Heart left ventricle (tissue), 16 donors: Measurements from ENCODE around the gene AKT1. TPM values are rescaled to one million over a fixed set of nuclear protein-coding genes. Genes with fewer than 3 reads are reported as not detected.

Source experiments
- ATAC-seq, 4 donors: fragments of 200-7000 bp; cut with Tn5 transposase; one replicate each; pipeline ENCODE4 v1.9.1; 2020 to 2022; ENCODE audit warnings: moderate library complexity in 4 of 4, mild to moderate bottlenecking in 3 of 4, moderate number of reproducible peaks in 1 of 4
- DNase-seq, 5 donors: peaks; one replicate each; pipeline ENCODE4 v3.0.0-alpha.2; 2020
- H3K27ac ChIP-seq, 12 donors: fragments of 200-600 bp; sonication (generic) in 4 of 12; one replicate each; pipeline versions ENCODE4 v1.5.0 to v1.8.0; 2016 to 2022; ENCODE audit warnings: mild to moderate bottlenecking in 2 of 12
- H3K27me3 ChIP-seq, 9 donors: fragments of 200-600 bp; sonication (generic) in 2 of 9; one replicate each; pipeline versions ENCODE4 v1.5.1 to v1.8.0; 2016 to 2022; ENCODE audit warnings: mild to moderate bottlenecking in 3 of 9
- H3K36me3 ChIP-seq, 9 donors: fragments of 200-600 bp; sonication (generic) in 2 of 9; one replicate each; pipeline versions ENCODE4 v1.5.0 to v1.8.0; 2018 to 2022; ENCODE audit warnings: mild to moderate bottlenecking in 2 of 9
- H3K4me1 ChIP-seq, 12 donors: fragments of 200-600 bp; sonication (generic) in 4 of 12; one replicate each; pipeline versions ENCODE4 v1.5.0 to v1.8.0; 2016 to 2022; ENCODE audit warnings: mild to moderate bottlenecking in 3 of 12
- H3K4me3 ChIP-seq, 12 donors: fragments of 200-600 bp; sonication (generic) in 4 of 12; one replicate each; pipeline versions ENCODE4 v1.5.0 to v1.8.0; 2017 to 2022; ENCODE audit warnings: mild to moderate bottlenecking in 9 of 12, moderate library complexity in 4 of 12
- H3K9me3 ChIP-seq, 12 donors: fragments of 200-600 bp; sonication (generic) in 4 of 12; one replicate each; pipeline versions ENCODE4 v1.5.0 to v1.8.0; 2016 to 2022; ENCODE audit warnings: mild to moderate bottlenecking in 1 of 12
- CTCF ChIP-seq, 12 donors: fragments of 200-600 bp; sonication (generic) in 4 of 12; IDR thresholded peaks; one replicate each; pipeline versions ENCODE4 v1.5.0 to v1.8.0; 2018 to 2022; ENCODE audit warnings: antibody characterized with exemption in 12 of 12, mild to moderate bottlenecking in 5 of 12
- POLR2A ChIP-seq, 2 donors: fragments of 450-650 bp; IDR thresholded peaks; one replicate each; pipeline ENCODE4 v1.6.1; 2017; ENCODE audit warnings: antibody characterized with exemption in 2 of 2, mild to moderate bottlenecking in 2 of 2, moderate library complexity in 2 of 2
- WGBS, 4 donors: extraction: QIAGEN DNeasy Blood & Tissue Kit in 2 of 4; methylation state at CpG; one replicate each; pipeline versions ENCODE4 v1.1.5 to v1.1.7; 2013 to 2018; 5-methylcytosine and 5-hydroxymethylcytosine counted together
- intact Hi-C, 10 donors: fragments of 100-400 bp; cut with DNase I; formaldehyde crosslinking; loops; one replicate each; pipeline versions ENCODE4 v1.11.1 to v1.14.2; 2022
- polyA plus RNA-seq, 2 donors: library from polyadenylated mRNA; stranded (reverse); fragments of 200-250 nt; gene quantifications; one replicate each; pipeline ENCODE4 v1.2.3, GENCODE V29; 2013
- total RNA-seq, 9 donors: library from RNA; depleted of rRNA in 2 of 9; stranded (reverse); fragments of >200 nt in 2 of 9; fragmentation: NEBNext Ultra II Directional in 3 of 9; extraction: Animal tissue kit (Norgen Biotek cat#: 25700) in 3 of 9; gene quantifications; one replicate each; pipeline versions ENCODE4 v1.1.0 to v1.2.4, GENCODE V29; 2016 to 2023
- donor health status: ischemic (EF 13 %, LVEDD 7.1; RV severe dilation, severe dysfunction).
- donor health status: healthy with polysubstance abuse.
- donor health status: DM: no; HTN: yes; CAD: no.
- donor health status: DM: no; HTN: no; CAD: no.
- donor health status: ischemic (EF 25% LVEDD 6.9; RV normal size, moderate dysfunction).
- donor health status: ischemic (EF 25% LVEDD 5.7; RV mildly dilated, moderate dysfunction).
- donor health status: healthy.
- donor health status: DM: yes; HTN: yes; CAD: no.
- donor health status: ischemic (EF 35%, LVEDD 5.7; RV mildly dilated, moderate dysfunction).
- donor health status: nonischemic (EF 11% LVEDD 7.7; RV severe dilation, severe dysfunction).
- donor health status: DM: yes; HTN: yes; CAD: no.
- donor health status: PGD.
- donor health status: ischemic (EF 29% LVEDD 5.4; RV normal size, mild dysfunction).
- donor health status: nonischemic (EF 23%, LVEDD 6.1; RV moderate dilation, normal function).

AKT1 gene
- total and polyA plus RNA-seq, 11 donors = 108 to 173 (median 135) TPM

GRCh38 chr14:104728631-104729030 lies 66.9 kb downstream of the AKT1 start:
- peak overlapping the region in 2 of 12 donors; percentile 94 to 96 for H3K27ac ChIP-seq
- H3K4me1 ChIP-seq = peaks cover 0 to 83% (median 41%) of the 10 kb centered on the region in 12 donors
- TF ChIP-seq CTCF (IDR thresholded peaks at IDR 0.05) = no peak
- no peak for TF ChIP-seq POLR2A (IDR thresholded peaks at IDR 0.05)
- no peak for ATAC-seq
- H3K4me3 ChIP-seq = no peak overlapping the region
- no peak for DNase-seq
- no peaks in the 10 kb centered on the region for H3K27me3 ChIP-seq
- no peaks in the 10 kb centered on the region for H3K36me3 ChIP-seq
- no peaks in the 10 kb centered on the region for H3K9me3 ChIP-seq
- intact Hi-C loops = loop anchor here in 2 of 10 donors (10.0 kb wide), 1 partner anchor 144 kb away; no protein-coding TSS in a partner anchor
- 87 to 90% (median 88%) methylated on average over 15 to 17 of the region's 17 CpGs for WGBS, 4 donors

- intact Hi-C loops = loop anchor here in 2 of 10 donors (10.0 kb wide), 1 partner anchor 142 kb away; no protein-coding TSS in a partner anchor
- TF ChIP-seq CTCF (IDR thresholded peaks at IDR 0.05) (no peak), POLR2A (IDR thresholded peaks at IDR 0.05) (no peak)
- Histone ChIP-seq H3K9me3 (no peaks in the 10 kb centered on the region), H3K4me1 (peaks cover 3 to 85% (median 43%) of the 10 kb centered on the region in 12 donors), H3K4me3 (no peak overlapping the region), H3K27ac (peak overlapping the region in 9 of 12 donors; percentile 29 to 98 (median 89)), H3K36me3 (peaks cover 0 to under 1% (median 0%) of the 10 kb centered on the region in 9 donors), H3K27me3 (no peaks in the 10 kb centered on the region)
- 56 to 73% (median 60%) methylated on average over 16 to 21 of the region's 21 CpGs for WGBS, 4 donors
- DNase-seq = no peak
- no peak for ATAC-seq
Measured at GRCh38 chr14:104726600-104727451, 68.7 kb downstream of the AKT1 start.

- ATAC-seq (no peak), DNase-seq (no peak)
- Histone ChIP-seq H3K36me3 (peaks cover 0 to 7% (median 0%) of the 10 kb centered on the region in 9 donors), H3K9me3 (no peaks in the 10 kb centered on the region), H3K4me3 (peak overlapping the region in 7 of 12 donors; percentile 63 to 96 (median 83)), H3K27ac (peak overlapping the region; percentile 14 to 98 (median 90)), H3K4me1 (peaks cover 3 to 82% (median 42%) of the 10 kb centered on the region in 12 donors), H3K27me3 (no peaks in the 10 kb centered on the region)
- WGBS, 4 donors = 47 to 66% (median 62%) methylated on average over 13 to 25 of the region's 25 CpGs
- TF ChIP-seq POLR2A (IDR thresholded peaks at IDR 0.05) = no peak
- TF ChIP-seq CTCF (IDR thresholded peaks at IDR 0.05) = no peak
- intact Hi-C loops = loop anchor here in 2 of 10 donors (10.0 kb wide), 1 partner anchor 141 kb away; no protein-coding TSS in a partner anchor
Measured at GRCh38 chr14:104725772-104726548, 69.6 kb downstream of the AKT1 start.
